HG02938 (cell line): ENCODE measurements around the gene LRIT2.
A peak's percentile ranks its signal among the peaks of the same experiment; 100 is the strongest.

Source experiments
- ATAC-seq: cut with Tn5 transposase; IDR thresholded peaks from one replicate; pipeline ENCODE4 v1.9.1; 2021; ENCODE audit warnings: mild to moderate bottlenecking, moderate library complexity; ENCODE audit not compliant: unreplicated experiment

The LRIT2 gene, protein sequence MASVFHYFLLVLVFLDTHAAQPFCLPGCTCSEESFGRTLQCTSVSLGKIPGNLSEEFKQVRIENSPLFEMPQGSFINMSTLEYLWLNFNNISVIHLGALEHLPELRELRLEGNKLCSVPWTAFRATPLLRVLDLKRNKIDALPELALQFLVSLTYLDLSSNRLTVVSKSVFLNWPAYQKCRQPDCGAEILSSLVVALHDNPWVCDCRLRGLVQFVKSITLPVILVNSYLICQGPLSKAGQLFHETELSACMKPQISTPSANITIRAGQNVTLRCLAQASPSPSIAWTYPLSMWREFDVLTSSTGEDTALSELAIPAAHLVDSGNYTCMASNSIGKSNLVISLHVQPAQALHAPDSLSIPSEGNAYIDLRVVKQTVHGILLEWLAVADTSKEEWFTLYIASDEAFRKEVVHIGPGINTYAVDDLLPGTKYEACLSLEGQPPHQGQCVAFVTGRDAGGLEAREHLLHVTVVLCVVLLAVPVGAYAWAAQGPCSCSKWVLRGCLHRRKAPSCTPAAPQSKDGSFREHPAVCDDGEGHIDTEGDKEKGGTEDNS

DNA sequence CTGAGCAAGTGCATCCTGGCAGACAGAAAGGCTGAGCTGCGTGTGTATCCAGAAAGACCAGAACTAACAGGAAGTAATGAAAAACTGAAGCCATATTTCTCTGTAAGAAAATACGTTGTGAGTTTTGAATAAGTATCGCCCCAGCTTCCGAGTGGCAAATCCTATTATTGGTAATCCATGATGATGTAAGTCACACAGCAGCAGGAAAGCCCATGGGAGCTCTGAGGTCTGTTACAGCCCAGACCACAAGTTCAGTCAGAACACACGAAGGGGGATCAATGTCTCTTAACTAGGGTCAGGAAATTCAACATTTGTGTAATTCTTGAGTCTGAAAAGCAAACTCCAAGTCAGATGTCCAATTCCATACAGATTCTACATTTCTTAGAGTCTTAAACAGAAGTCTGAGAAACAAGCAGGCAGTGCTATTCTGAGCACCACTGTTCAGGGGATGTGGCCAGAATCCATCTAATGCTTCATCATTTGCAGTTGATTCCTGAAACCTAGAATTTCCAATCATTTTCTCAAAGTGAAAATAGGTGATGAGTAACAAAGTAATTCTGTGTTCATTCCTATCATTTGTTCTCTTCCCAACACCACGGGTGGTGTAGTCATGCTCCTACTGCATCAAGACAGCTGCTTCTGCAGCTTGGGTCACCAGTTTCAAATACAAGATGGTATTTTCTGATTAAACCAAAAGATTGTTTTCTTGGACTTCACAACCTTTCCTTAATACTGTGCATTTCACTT lies at the start of gene LRIT2:
TSS of gene LRIT2 (minus strand) at position 118 of the 747 bp plus-strand sequence. CDS start at position 94, 24 bp downstream.
- no peak for ATAC-seq

DNA sequence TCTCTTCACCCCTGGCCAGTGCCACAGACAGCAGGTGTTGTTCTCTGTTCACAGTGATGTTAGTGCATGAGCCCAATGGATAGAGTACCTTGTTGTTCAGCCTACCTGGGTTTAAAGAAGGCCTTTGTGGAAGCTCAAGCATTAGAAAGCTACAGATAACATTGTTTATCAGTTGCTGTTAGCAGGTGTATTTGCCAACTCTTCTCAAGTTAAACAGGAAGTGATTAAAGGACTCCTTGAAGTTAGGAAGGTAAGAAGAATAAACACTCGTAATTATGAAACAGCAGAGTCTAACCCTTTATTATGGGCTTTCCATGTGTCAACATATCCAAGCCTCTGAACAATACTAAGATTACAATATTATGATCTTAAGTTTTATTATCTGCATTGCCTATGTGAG lies 45.4 kb upstream of the LRIT2 start:
- ATAC-seq, result no peak

- no peak for ATAC-seq
These were observed 44.4 kb upstream of the LRIT2 start for GRCh38 chr10:84269773-84270172.

GRCh38 chr10:84269162-84269561 lies 43.8 kb upstream of the LRIT2 start:
- no peak for ATAC-seq

DNA sequence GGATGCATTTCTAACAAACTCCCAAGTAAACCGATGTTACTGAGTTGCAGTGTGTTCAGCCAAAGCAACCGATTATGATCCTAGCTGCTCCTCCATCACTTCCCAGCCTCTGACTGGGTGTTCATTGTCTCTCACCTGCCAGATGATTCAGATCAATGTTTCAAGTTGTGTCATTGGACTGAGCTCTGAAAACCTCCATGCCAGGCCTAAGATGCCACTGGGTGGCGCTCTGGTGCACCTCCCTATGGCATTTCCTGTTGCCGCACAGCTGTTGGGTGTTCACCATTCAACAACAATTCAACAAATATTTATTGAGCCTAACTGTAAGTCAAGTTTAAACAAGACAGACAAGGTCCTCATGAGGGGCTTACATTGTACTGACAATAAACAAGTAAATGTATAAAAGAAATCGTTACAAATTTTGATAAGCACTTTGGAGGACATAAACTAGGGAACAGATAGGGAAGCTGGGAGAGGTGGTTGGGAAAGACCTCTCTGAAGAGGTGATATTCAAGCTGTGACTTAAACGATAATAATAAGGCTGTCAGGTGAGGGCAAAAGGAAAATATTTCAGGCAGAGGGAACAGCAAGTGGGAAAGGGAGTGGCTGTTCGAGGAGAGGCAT lies 42.3 kb upstream of the LRIT2 start:
- peak; percentile 56 for ATAC-seq

- ATAC-seq, result no peak
These were observed 40.1 kb upstream of the LRIT2 start for GRCh38 chr10:84265418-84265817.

DNA sequence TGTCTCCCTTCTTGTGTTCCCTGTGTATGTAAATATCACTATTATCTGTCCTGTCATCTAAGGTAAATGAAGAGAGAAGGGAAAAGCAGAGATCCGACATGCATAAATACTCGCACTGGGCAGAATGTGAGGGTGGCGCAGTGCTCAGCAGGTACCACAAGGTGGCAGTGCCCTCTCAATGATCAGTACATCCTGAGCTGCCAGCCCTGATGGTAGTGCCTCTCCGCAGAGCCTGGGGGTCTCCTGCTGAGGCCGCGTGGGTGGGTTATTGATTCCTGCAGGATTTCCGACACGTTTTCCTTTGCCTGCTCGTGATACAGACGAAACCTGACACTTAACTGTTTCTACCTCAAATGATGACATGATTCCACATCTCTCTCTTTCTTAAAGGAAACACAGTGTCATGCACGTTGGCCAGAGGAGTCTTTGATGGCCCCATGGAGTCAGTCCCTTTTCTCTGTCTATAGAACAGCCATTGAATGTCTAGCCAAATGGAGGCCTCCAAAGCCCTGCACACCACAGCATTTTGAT lies 39.3 kb upstream of the LRIT2 start:
- peak; percentile 92 for ATAC-seq

- ATAC-seq, result no peak
These were observed 38.4 kb upstream of the LRIT2 start for GRCh38 chr10:84263716-84264115.

DNA sequence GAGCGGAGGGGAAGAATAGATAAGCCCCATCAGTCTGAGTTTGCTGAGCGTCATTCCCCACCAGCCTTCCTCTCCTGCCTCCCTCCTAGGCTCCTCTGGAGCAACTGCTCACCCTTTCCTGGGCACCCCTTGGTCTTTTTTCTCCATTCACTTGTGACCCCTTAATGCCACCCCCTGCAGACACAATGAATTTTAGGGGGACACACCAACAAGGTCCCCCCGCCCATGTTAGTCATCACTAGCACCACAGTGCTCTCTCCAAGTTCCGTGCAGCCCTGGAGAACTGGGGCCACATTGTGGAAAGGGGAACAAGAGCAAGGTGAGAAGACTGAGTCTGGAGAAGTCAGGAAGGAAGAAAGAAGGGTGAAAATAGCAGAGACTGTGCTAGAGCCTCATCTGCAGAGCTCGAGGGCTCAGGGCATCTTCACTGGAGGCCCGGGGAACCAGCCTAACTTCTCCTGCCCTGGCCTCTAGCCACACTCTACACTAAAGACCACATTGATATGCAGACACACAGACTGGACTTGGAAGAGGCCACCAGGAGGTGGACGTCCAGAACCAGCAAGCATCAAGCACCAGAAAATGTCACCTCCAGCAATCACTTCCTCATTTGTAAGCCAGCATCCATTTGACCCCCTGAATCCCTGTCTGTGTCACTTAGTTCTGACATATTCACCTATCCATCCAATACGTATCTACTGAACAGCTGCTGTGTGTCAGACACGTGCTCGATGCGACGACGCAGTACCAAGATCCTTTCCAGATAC lies 37.0 kb upstream of the LRIT2 start:
- ATAC-seq, result no peak

DNA sequence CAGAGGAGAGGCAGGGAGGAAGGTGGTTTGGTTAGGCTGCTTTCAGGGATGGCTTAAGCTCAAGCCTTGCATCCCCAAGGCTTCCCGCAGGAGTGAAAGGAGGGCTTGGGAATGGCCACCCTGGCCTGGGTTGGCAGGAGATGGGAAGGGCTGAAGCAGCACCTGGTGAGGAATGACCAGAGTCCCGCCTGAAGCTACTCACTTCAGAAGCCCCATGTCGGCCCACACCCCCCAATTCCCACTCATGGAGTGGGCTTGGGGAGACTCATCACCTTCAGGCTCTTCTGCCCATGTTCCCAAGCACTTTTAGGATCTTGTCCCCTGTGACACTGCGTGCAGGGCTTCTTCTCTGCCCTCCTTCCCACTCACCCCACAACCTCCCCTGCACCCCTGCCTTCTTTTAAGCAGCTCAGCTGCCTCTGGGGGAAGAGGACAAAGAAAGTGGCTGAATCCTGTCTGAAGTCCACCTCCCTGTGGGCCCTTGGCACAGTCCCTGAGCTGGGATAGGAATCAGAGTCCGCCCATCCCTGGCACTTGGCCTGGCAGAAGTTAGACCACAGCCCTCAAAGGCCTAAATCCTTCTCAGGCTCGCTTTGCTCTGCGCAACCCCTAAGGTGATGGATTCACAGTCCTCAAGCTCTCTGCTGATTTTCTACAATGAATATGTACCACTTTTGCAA lies 36.0 kb upstream of the LRIT2 start:
- no peak for ATAC-seq

GRCh38 chr10:84258034-84258695 lies 32.8 kb upstream of the LRIT2 start:
- no peak for ATAC-seq

DNA sequence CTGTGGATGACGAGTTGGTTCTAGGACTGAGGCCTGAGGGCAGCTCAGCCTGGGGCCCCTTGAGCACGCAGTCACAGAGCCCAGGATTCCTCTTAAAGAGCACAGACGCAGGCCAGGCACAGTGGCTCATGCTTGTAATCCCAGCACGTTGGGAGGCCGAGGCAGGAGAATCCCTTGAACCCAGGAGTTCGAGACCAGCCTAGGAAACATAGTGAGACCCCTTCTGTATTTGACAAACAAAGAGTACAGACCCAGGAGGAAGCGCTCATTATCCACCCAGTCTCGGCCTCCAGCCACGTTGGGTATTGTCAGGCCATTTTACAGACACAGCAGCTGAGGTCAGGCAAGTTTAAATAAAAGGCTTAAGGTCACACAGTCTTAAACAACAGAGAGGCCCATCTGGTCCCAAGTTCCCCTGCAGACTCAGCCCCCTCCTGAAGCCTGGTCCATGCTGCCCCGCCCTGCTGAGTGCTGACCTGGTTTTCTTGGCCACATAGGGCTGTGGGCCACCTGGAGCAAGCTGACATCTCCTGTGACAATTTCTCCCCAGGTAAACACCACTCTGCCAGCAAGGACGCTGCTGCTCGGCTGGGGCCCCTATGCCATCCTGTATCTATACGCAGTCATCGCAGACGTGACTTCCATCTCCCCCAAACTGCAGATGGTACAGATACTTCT lies 32.1 kb upstream of the LRIT2 start:
- ATAC-seq, result no peak

GRCh38 chr10:84256510-84257342 lies 31.4 kb upstream of the LRIT2 start:
- no peak for ATAC-seq

DNA sequence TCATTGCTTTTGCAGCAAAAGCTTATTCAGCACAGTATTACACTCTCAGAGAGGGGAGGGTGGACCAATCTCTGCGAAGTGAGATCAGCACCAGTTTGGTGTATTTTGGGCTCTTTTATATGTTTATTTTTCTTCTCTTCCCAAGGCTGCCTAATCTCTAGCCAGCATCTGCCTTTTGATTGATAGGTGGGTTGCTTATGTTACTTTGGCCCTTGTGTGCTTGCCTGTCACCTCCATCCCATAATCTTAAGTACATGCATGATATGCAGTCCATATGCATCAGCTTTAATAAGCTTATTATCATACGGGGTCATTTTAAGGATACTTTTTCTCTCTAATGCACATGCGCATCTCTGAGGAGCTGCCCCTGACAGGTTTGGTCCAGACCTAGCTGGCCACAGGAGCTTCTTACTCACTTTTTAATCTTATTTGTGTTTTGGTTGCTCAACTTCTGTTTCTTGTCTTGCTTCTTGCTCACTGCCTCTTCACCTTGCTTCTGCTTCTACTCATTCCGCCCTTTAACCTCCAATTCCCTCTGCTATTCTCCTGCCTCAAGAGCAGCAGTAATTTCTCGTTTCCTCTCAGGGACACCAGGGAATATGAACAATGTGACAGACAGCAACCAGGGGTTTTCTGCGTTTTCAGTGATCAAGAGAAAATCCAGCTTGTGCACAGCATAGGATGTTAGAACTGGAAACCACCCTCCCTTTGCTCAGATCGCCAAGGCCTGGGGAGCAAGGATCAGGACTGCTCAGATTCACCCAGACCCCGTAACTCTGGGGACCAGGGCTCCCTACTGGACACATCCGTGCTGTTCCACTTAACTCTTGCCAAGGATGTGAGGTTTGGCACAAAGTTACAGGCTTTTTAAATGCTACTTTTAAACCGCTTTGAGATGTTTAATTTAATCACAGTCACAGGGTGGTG lies 29.5 kb upstream of the LRIT2 start:
- ATAC-seq, result no peak

DNA sequence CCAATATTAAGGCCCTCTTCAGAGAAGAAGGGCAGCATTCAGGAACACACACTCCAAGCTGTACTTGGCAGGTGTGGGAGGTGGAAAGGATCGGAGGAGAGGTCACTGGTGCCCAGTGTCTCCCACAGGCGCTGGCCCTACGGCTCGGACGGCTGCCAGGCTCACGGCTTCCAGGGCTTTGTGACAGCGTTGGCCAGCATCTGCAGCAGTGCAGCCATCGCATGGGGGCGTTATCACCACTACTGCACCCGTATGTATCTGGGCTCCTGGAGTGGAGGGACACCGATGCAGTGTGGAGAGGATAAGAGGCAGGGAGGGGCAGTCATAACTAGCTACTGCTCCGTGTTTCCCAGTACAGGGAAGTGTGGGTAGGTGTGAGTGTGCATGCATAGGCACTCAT lies 23.4 kb upstream of the LRIT2 start:
- ATAC-seq, result no peak

DNA sequence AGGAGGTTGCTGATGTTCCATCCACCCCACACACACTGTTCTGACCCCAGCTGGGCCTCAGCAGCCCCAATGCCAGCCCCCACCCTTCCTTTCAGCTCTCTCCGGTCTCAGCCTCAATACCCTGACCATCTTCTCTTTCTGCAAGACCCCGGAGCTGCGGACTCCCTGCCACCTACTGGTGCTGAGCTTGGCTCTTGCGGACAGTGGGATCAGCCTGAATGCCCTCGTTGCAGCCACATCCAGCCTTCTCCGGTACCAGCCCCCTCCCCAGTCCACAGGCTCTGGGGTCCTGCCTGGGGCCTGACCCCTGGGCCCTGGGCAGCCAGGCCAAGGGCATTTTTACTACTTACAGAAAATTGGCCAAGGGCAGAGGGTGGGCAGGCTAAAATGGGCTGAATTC lies 22.2 kb upstream of the LRIT2 start:
- ATAC-seq, result no peak
